Activated T-helper 17 cell treated with anti-CD3 and anti-CD28 coated beads, Interleukin-2, amount 50 U/mL, for 72 hours (primary cell): ENCODE data around the gene FHL2. TPM values are rescaled to one million over a fixed set of nuclear protein-coding genes. Genes with fewer than 3 reads are reported as not detected.
A peak's percentile ranks its signal among the peaks of the same experiment; 100 is the strongest.

Experiments used
- ATAC-seq: fragments of 150-1000 bp; cut with Tn5 transposase; replicated peaks from 2 replicates; pipeline ENCODE4 v1.10.0; 2021; ENCODE audit warnings: mild to moderate bottlenecking, moderate library complexity
- H3K27ac Mint-ChIP-seq: one replicate; pipeline ENCODE4 v1.8.0; 2022; ENCODE audit warnings: mixed read lengths
- H3K27me3 Mint-ChIP-seq: one replicate; pipeline ENCODE4 v1.8.0; 2022; ENCODE audit warnings: mixed read lengths
- H3K36me3 Mint-ChIP-seq: one replicate; pipeline ENCODE4 v1.8.0; 2022; ENCODE audit warnings: low read depth, mild to moderate bottlenecking, mixed read lengths
- H3K4me1 Mint-ChIP-seq: one replicate; pipeline ENCODE4 v1.8.0; 2022; ENCODE audit warnings: mixed read lengths
- H3K4me3 Mint-ChIP-seq: one replicate; pipeline ENCODE4 v1.8.0; 2022; ENCODE audit warnings: mild to moderate bottlenecking, mixed read lengths
- H3K9me3 Mint-ChIP-seq: one replicate; pipeline ENCODE4 v1.8.0; 2022; ENCODE audit warnings: mixed read lengths
- total RNA-seq, 2 donors: library from RNA; stranded (reverse); gene quantifications; one replicate each; pipeline ENCODE4 v1.2.3, GENCODE V29; 2022

Gene FHL2
- total RNA-seq, 2 donors from 2014 or later: 2.2 to 2.3 TPM

GRCh38 chr2:105411720-105412407, 13.0 kb upstream of the FHL2 start:
- H3K9me3 Mint-ChIP-seq: no peaks in the 10 kb centered on the region
- H3K4me3 Mint-ChIP-seq: no peak overlapping the region
- H3K27me3 Mint-ChIP-seq: peaks cover 45% of the 10 kb centered on the region
- no peaks in the 10 kb centered on the region for H3K4me1 Mint-ChIP-seq
- H3K36me3 Mint-ChIP-seq: no peaks in the 10 kb centered on the region
- ATAC-seq: no peak
- no peak overlapping the region for H3K27ac Mint-ChIP-seq

- peaks cover 45% of the 10 kb centered on the region for H3K27me3 Mint-ChIP-seq
- no peaks in the 10 kb centered on the region for H3K36me3 Mint-ChIP-seq
- no peaks in the 10 kb centered on the region for H3K4me1 Mint-ChIP-seq
- H3K9me3 Mint-ChIP-seq: no peaks in the 10 kb centered on the region
- no peak for ATAC-seq
- H3K4me3 Mint-ChIP-seq: no peak overlapping the region
- H3K27ac Mint-ChIP-seq: no peak overlapping the region
Observed at GRCh38 chr2:105410554-105410953, 11.7 kb upstream of the FHL2 start.

- Mint-ChIP-seq H3K36me3 (no peaks in the 10 kb centered on the region), H3K27me3 (peaks cover 44% of the 10 kb centered on the region), H3K27ac (no peak overlapping the region), H3K4me1 (no peaks in the 10 kb centered on the region), H3K4me3 (no peak overlapping the region), H3K9me3 (no peaks in the 10 kb centered on the region)
- no peak for ATAC-seq
Observed at GRCh38 chr2:105409717-105410116, 10.9 kb upstream of the FHL2 start.

- no peaks in the 10 kb centered on the region for H3K36me3 Mint-ChIP-seq
- H3K27me3 Mint-ChIP-seq: peaks cover 36% of the 10 kb centered on the region
- no peak overlapping the region for H3K27ac Mint-ChIP-seq
- no peaks in the 10 kb centered on the region for H3K9me3 Mint-ChIP-seq
- no peak overlapping the region for H3K4me3 Mint-ChIP-seq
- H3K4me1 Mint-ChIP-seq: no peaks in the 10 kb centered on the region
- ATAC-seq: no peak
Observed at GRCh38 chr2:105407946-105408743, 9.3 kb upstream of the FHL2 start.

DNA sequence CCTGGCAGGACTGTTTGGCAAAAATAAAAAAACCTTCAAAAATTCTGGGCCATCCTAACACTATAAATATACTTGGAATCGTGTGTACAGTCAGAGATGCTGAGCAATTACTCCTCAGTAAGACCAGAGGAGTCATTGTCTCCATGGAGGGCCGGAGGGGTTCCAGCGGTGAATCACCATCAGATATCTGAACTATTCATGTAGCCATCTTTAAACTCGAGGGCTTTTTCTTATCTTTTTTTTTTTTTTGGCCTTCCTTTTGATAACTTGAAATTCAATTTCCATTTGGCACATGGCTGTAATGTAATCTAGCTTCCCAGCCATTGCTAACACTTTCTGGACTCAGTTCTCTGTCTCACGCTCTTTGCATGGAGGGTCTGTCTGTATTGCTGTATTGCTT, 7.4 kb upstream of the FHL2 start:
- Mint-ChIP-seq H3K27me3 (peaks cover 28% of the 10 kb centered on the region), H3K9me3 (no peaks in the 10 kb centered on the region), H3K27ac (no peak overlapping the region), H3K4me1 (no peaks in the 10 kb centered on the region), H3K4me3 (no peak overlapping the region), H3K36me3 (no peaks in the 10 kb centered on the region)
- no peak for ATAC-seq

DNA sequence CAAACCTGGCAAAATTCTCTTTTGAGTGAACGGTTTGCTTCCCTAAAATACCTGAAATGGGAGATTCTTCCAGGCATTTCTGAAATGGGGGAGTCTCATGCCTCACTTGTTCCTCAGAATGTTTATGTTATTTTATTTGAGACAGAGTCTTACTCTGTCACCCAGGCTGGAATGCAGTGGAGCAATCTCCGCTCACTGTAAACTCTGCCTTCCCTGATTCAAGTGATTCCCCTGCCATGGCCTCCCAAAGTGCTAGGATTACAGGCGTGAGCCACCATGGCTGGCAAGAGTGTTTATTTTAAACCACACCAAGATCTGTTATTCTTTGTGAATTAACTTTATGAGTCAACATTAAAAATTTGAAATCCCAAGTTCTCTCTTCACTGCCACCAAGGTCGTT, 6.4 kb upstream of the FHL2 start:
- Mint-ChIP-seq H3K4me1 (no peaks in the 10 kb centered on the region), H3K36me3 (no peaks in the 10 kb centered on the region), H3K27ac (no peak overlapping the region), H3K9me3 (no peaks in the 10 kb centered on the region), H3K27me3 (peaks cover 25% of the 10 kb centered on the region), H3K4me3 (no peak overlapping the region)
- ATAC-seq: no peak

DNA sequence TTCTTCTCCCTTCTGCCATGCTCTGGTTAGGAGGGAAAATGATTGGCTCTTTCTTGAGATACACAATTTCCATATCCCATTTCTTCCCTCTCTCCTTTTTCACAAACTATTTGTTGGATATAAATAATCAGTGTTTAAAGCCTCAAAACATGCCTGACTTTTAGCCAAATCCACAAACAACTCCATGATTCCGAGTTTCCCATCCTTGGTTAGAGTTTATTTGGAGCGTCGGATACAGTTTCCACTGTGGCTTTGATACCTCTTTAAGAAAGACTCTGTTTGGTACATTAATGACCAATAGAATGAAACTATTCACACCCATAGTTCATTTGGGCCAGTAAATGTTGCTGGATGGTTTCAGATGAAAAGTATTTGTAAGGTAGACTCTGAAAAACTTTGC, 5.9 kb upstream of the FHL2 start:
- no peak overlapping the region for H3K4me3 Mint-ChIP-seq
- no peaks in the 10 kb centered on the region for H3K9me3 Mint-ChIP-seq
- H3K36me3 Mint-ChIP-seq: no peaks in the 10 kb centered on the region
- no peaks in the 10 kb centered on the region for H3K4me1 Mint-ChIP-seq
- ATAC-seq: no peak
- peaks cover 28% of the 10 kb centered on the region for H3K27me3 Mint-ChIP-seq
- H3K27ac Mint-ChIP-seq: no peak overlapping the region

DNA sequence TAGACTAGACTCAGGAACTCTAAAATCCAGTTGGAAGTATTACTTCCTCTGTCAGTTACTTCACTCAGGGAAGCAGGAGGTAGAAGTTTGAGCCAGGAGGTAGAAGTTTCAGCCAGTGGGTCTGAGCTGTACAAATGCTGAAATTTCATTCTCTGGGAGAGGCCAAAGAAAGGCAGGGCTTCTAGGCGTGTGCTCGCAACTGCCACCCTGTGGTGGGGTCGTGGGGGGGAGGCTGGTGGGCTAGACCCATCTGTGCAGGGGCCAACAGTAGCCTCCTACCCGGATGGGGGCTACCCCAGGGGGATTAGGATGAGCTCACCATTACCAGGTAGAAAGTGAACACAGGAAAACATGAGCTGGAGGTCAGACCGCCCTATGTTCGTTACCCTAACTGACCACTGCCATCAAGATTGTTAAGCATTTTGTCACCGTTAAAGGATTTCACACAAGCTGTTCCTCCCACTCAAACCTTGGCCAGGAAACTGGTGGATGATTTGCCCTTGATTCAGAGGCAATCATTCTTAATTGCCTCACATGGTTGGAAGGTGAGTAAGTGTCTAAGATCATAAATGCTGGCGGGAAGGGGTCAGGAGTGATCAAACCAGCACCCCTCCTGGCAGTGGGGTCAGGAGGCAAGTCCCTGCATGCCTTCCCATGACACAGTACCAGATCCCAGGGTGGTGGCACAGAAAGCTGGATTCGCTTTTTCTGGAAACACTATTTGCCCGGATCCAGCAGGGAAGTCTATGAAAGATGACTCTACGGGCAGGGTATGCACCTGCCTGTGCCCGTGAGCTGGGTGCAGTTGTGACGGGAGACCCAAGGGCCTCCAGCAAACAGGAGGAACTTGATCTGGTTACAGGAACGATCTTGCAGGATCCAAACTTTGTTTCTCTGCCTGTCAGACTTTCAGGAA, 5.2 kb upstream of the FHL2 start:
- no peak for ATAC-seq
- Mint-ChIP-seq H3K4me1 (no peaks in the 10 kb centered on the region), H3K27ac (no peak overlapping the region), H3K9me3 (no peaks in the 10 kb centered on the region), H3K36me3 (no peaks in the 10 kb centered on the region), H3K4me3 (no peak overlapping the region), H3K27me3 (peaks cover 29% of the 10 kb centered on the region)

- no peaks in the 10 kb centered on the region for H3K9me3 Mint-ChIP-seq
Observed at GRCh38 chr2:105403241-105403782, 4.5 kb upstream of the FHL2 start.

GRCh38 chr2:105402809-105403208, 4.0 kb upstream of the FHL2 start:
- peaks cover 20% of the 10 kb centered on the region for H3K27me3 Mint-ChIP-seq
- ATAC-seq: no peak
- H3K27ac Mint-ChIP-seq: no peak overlapping the region
- H3K4me3 Mint-ChIP-seq: no peak overlapping the region
- H3K36me3 Mint-ChIP-seq: no peaks in the 10 kb centered on the region
- no peaks in the 10 kb centered on the region for H3K4me1 Mint-ChIP-seq
- no peaks in the 10 kb centered on the region for H3K9me3 Mint-ChIP-seq

More at GRCh38 chr2:105403241-105403782, 4.5 kb upstream of the FHL2 start:
- Mint-ChIP-seq H3K36me3 (no peaks in the 10 kb centered on the region), H3K4me1 (no peaks in the 10 kb centered on the region), H3K27ac (no peak overlapping the region), H3K27me3 (peaks cover 21% of the 10 kb centered on the region), H3K4me3 (no peak overlapping the region)
- no peak for ATAC-seq

GRCh38 chr2:105401867-105402266, 3.0 kb upstream of the FHL2 start:
- Mint-ChIP-seq H3K9me3 (no peaks in the 10 kb centered on the region), H3K36me3 (no peaks in the 10 kb centered on the region), H3K27me3 (peaks cover 20% of the 10 kb centered on the region), H3K4me1 (no peaks in the 10 kb centered on the region), H3K27ac (no peak overlapping the region), H3K4me3 (no peak overlapping the region)
- ATAC-seq: no peak

GRCh38 chr2:105400138-105400540, 1.3 kb upstream of the FHL2 start:
- Mint-ChIP-seq H3K36me3 (no peaks in the 10 kb centered on the region), H3K27me3 (peaks cover 23% of the 10 kb centered on the region), H3K27ac (no peak overlapping the region), H3K9me3 (no peaks in the 10 kb centered on the region), H3K4me1 (peaks cover 4% of the 10 kb centered on the region), H3K4me3 (no peak overlapping the region)
- no peak for ATAC-seq

GRCh38 chr2:105399207-105399861, 483 bp upstream of the FHL2 start:
- Mint-ChIP-seq H3K36me3 (no peaks in the 10 kb centered on the region), H3K27ac (no peak overlapping the region), H3K9me3 (no peaks in the 10 kb centered on the region), H3K27me3 (peaks cover 19% of the 10 kb centered on the region), H3K4me1 (peaks cover 4% of the 10 kb centered on the region), H3K4me3 (no peak overlapping the region)
- no peak for ATAC-seq

DNA sequence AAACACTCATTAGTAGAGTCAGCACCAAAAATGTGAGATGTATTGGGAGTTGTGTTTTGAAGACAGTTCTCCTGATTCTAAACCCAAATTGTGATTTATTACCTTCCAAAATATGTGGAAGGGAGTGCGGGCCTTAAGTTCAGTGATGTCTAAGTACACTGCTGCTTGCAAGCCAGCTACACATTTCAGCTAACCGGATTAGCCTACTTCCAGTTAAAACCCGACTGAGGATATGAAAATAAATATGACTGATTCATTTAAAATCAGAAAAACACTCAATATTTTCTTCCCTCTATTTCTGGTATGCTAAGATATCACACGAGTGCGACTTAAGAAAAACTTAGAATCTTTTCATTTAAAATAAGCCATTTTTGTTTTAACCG, 907 bp downstream of the FHL2 start:
- Mint-ChIP-seq H3K4me1 (peaks cover 4% of the 10 kb centered on the region), H3K27me3 (peaks cover 19% of the 10 kb centered on the region), H3K4me3 (peak overlapping the region; percentile 73), H3K9me3 (no peaks in the 10 kb centered on the region), H3K36me3 (no peaks in the 10 kb centered on the region), H3K27ac (no peak overlapping the region)
- ATAC-seq: no peak
